ENCODE measurements around the gene SUMO2. TPM values are rescaled to one million over a fixed set of nuclear protein-coding genes. Genes with fewer than 3 reads are reported as not detected.
A peak's percentile ranks its signal among the peaks of the same experiment; 100 is the strongest.

SUMO2 gene
- total and polyA plus RNA-seq, 2 of the 13 experiments (the other 11 are each of a cell fraction or from before 2014, with no cell fraction given) = 337 to 553 TPM

GRCh38 chr17:75131278-75132017, 51.3 kb downstream of the SUMO2 start, which contains the start of gene NT5C (continued):
- TF ChIP-seq ZBED4 (CRISPR knock-in tag; IDR thresholded peaks at IDR 0.05; ENCODE audit: borderline replicate concordance) (peak; percentile 93), ZNF10 (CRISPR knock-in tag; IDR thresholded peaks at IDR 0.05; ENCODE audit: borderline replicate concordance, low read depth) (no peak), MBD4 (IDR thresholded peaks at IDR 0.05; ENCODE audit: borderline replicate concordance, low read length) (no peak), ZNF256 (CRISPR knock-in tag; conservative IDR thresholded peaks at IDR 0.05) (0 out of 2 replicates have a peak, but pooled peaks have one; percentile 40), JDP2 (CRISPR knock-in tag; IDR thresholded peaks at IDR 0.05; ENCODE audit: borderline replicate concordance) (no peak; the same call in 1 of the 2 replicates), RAD51 (IDR thresholded peaks at IDR 0.05; ENCODE audit: borderline replicate concordance) (no peak), HOXA5 (CRISPR knock-in tag; IDR thresholded peaks at IDR 0.05) (no peak; the same call in 1 of the 2 replicates), ZNF788 (CRISPR knock-in tag; IDR thresholded peaks at IDR 0.05; ENCODE audit: borderline replicate concordance) (no peak; the same call in 1 of the 2 replicates), TCF12 (IDR thresholded peaks at IDR 0.05) (no peak), TCF12 (CRISPR knock-in tag; IDR thresholded peaks at IDR 0.05) (peak; percentile 87), ZNF33A (CRISPR knock-in tag; IDR thresholded peaks at IDR 0.05; ENCODE audit: borderline replicate concordance) (no peak), CBX5 (CRISPR knock-in tag; IDR thresholded peaks at IDR 0.05; ENCODE audit: borderline replicate concordance) (no peak; the same call in 1 of the 2 replicates), ATF3 (CRISPR knock-in tag; IDR thresholded peaks at IDR 0.05) (peak; percentile 76), ZNF326 (CRISPR knock-in tag; IDR thresholded peaks at IDR 0.05; ENCODE audit: borderline replicate concordance) (no peak), DPF2 (CRISPR knock-in tag; IDR thresholded peaks at IDR 0.05; ENCODE audit: borderline replicate concordance, low read depth) (no peak), TBP (CRISPR knock-in tag; IDR thresholded peaks at IDR 0.05) (no peak), ATF2 (CRISPR knock-in tag; IDR thresholded peaks at IDR 0.05) (peak; percentile 74), ZNF205 (CRISPR knock-in tag; IDR thresholded peaks at IDR 0.05) (peak; percentile 86; the same call in 1 of the 2 replicates)
- TF ChIP-seq, protein P1, sequence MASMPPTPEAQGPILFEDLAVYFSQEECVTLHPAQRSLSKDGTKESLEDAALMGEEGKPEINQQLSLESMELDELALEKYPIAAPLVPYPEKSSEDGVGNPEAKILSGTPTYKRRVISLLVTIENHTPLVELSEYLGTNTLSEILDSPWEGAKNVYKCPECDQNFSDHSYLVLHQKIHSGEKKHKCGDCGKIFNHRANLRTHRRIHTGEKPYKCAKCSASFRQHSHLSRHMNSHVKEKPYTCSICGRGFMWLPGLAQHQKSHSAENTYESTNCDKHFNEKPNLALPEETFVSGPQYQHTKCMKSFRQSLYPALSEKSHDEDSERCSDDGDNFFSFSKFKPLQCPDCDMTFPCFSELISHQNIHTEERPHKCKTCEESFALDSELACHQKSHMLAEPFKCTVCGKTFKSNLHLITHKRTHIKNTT (CRISPR knock-in tag; IDR thresholded peaks at IDR 0.05) = no peak
- TF ChIP-seq, protein P2, sequence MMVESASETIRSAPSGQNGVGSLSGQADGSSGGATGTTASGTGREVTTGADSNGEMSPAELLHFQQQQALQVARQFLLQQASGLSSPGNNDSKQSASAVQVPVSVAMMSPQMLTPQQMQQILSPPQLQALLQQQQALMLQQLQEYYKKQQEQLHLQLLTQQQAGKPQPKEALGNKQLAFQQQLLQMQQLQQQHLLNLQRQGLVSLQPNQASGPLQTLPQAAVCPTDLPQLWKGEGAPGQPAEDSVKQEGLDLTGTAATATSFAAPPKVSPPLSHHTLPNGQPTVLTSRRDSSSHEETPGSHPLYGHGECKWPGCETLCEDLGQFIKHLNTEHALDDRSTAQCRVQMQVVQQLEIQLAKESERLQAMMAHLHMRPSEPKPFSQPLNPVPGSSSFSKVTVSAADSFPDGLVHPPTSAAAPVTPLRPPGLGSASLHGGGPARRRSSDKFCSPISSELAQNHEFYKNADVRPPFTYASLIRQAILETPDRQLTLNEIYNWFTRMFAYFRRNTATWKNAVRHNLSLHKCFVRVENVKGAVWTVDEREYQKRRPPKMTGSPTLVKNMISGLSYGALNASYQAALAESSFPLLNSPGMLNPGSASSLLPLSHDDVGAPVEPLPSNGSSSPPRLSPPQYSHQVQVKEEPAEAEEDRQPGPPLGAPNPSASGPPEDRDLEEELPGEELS (CRISPR knock-in tag; IDR thresholded peaks at IDR 0.05) = peak; percentile 39; the same call in 1 of the 2 replicates

Measured in HepG2 (cell line).